ENCODE data around the gene TNFSF15.

The TNFSF15 gene

GRCh38 chr9:114824110-114824509 lies 18.3 kb upstream of the TNFSF15 start:
- TF ChIP-seq, protein P1, sequence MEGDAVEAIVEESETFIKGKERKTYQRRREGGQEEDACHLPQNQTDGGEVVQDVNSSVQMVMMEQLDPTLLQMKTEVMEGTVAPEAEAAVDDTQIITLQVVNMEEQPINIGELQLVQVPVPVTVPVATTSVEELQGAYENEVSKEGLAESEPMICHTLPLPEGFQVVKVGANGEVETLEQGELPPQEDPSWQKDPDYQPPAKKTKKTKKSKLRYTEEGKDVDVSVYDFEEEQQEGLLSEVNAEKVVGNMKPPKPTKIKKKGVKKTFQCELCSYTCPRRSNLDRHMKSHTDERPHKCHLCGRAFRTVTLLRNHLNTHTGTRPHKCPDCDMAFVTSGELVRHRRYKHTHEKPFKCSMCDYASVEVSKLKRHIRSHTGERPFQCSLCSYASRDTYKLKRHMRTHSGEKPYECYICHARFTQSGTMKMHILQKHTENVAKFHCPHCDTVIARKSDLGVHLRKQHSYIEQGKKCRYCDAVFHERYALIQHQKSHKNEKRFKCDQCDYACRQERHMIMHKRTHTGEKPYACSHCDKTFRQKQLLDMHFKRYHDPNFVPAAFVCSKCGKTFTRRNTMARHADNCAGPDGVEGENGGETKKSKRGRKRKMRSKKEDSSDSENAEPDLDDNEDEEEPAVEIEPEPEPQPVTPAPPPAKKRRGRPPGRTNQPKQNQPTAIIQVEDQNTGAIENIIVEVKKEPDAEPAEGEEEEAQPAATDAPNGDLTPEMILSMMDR (conservative IDR thresholded peaks at IDR 0.05) = no peak
- H3K27ac ChIP-seq = no peak overlapping the region

DNA sequence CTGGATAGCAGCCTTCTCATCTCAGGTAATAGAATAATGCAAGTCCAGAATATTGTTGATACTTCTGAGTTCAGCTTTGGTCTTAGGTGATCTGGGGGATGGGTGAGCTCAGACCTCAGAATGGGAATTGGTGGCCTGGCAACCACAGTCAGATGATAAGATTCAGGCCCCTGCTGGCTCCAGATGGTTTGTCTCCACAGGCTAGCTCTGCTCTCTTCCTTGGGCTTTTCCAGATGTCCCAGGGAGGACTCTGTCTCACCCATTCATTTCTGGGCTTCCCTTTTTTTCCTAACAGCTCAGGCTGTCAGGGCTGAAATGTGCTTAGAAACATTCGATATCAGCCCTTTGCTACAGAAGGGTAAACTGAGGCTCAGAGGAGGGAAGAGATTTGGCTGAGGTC lies 17.6 kb upstream of the TNFSF15 start:
- no peak overlapping the region for H3K27ac ChIP-seq
- TF ChIP-seq, protein P1 (conservative IDR thresholded peaks at IDR 0.05) = no peak

GRCh38 chr9:114822708-114823107 lies 16.9 kb upstream of the TNFSF15 start:
- no peak overlapping the region for H3K27ac ChIP-seq
- TF ChIP-seq, protein P1 (conservative IDR thresholded peaks at IDR 0.05) = no peak

DNA sequence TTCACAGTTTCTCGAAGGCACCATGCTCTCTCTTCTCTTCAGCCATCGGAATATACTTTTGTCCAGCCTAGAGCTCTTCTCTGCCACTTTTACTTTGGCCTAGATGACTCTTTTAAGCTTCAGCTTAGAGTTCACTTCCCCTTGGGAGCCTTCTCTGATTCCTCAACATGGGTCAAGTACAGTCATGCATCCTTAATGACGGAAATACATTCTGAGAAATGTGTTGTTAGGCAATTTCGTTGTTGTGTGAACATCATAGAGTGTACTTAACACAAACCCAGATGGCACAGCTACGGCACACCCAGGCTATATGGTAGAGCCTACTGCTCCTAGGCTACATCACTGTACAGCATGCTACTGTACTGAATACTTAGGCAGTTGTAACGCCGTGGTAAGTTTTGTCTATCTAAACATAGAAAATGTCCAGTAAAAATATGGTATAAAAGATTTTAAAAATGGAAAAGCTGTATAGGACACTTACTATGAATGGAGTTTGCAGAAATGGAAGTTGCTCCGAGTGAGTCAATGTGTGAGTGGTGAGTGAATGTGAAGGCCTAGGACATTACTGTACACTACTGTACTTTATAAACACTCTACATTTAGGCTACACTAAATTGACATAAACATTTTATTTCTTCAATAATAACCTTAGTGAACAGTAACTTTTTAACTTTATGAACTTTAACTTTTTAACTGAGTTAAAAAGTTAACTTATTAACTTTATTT lies 15.1 kb upstream of the TNFSF15 start:
- TF ChIP-seq, protein P1 (conservative IDR thresholded peaks at IDR 0.05) = no peak
- no peak overlapping the region for H3K27ac ChIP-seq

GRCh38 chr9:114818178-114818577 lies 12.3 kb upstream of the TNFSF15 start:
- TF ChIP-seq, protein P1 (conservative IDR thresholded peaks at IDR 0.05) = no peak
- no peak overlapping the region for H3K27ac ChIP-seq

DNA sequence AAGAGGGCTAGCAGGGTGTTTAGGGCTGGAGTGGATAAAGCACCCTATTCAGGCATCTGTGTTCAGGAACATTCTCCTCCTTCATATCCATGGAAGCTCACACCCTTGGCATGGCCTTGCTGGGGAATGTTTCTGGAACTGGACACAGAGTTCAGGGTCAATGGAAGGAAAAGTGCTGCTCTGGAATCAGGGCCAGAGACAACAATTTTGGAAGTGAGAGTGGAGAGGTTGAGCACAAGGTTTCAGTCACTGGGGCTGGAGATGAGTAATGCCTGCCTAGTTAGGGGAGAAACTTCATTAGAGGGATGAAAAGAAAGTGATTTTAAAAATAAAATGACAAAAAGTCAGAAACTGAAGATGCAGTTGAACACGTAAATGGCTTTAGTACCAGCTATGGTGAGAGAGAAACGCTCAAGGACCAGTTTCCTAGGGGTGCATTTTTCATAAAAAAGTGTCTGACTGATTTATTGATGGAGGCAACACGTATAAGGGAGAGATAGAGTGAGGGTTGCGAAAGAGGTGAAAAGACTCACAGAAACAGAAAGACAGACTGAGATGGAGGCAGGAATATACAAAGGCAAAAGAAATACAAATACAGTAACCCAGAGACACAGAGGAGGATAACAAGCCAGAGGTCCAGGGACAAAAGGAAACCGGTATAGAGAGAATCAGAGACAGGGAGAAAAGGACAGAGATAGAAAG lies 8.0 kb upstream of the TNFSF15 start:
- TF ChIP-seq, protein P1 (conservative IDR thresholded peaks at IDR 0.05) = no peak
- H3K27ac ChIP-seq = no peak overlapping the region

GRCh38 chr9:114811966-114812636 lies 6.3 kb upstream of the TNFSF15 start:
- TF ChIP-seq, protein P1 (conservative IDR thresholded peaks at IDR 0.05) = no peak
- H3K27ac ChIP-seq = no peak overlapping the region
